ENCODE data around the gene AOPEP.

Gene AOPEP

GRCh38 chr9:95021166-95021886, 294.8 kb downstream of the AOPEP start:
- DNase-seq = no peak

GRCh38 chr9:95022657-95023056, 296.2 kb downstream of the AOPEP start:
- no peak for DNase-seq

DNA sequence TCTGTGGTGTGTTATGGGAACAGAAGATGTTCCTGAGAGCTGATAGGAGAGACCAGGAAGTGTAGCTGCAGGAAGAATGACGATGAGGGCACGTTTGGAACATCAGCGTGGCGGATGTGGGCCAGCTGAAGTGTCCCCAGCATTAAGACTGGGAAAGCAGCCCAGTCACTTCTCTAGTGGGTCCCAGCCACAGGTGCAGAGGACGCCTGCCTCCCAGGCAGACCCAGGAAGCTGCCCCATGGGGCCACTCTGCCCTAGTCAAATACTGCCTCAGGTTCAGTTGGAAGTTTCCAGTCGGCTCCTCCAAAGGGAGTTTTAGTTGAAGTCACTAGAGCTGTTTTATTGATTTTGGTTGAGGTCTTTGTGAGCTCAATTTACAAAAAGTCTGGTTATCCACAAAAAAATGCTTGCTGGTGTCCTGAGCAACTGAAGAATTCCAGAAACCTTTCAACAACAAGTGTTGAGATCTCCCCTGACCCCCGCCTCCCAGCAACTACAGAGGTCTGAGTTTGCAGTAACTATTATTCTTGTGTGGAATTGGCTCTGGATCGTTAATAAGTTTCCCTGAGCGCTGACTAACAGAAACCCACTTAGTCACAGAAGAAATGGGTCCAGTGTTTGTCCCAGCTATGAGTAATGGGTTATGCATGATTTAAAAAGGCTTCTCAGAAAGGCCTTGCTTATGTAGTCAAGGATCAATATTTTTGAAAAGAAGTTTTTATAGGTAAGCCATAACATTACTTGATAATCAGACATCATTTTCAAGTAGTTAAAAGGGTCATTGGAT, 296.9 kb downstream of the AOPEP start:
- peak in 1 of 14 donors; percentile 68 for DNase-seq

- peak in 2 of 14 donors; percentile 21 to 49 for DNase-seq
Measured at GRCh38 chr9:95024097-95024671, 297.7 kb downstream of the AOPEP start.

GRCh38 chr9:95025213-95026147, 299.0 kb downstream of the AOPEP start:
- peak in 5 of 14 donors; percentile 29 to 49 (median 36) for DNase-seq

- DNase-seq = no peak
Measured at GRCh38 chr9:95026148-95026524, 299.6 kb downstream of the AOPEP start.

DNA sequence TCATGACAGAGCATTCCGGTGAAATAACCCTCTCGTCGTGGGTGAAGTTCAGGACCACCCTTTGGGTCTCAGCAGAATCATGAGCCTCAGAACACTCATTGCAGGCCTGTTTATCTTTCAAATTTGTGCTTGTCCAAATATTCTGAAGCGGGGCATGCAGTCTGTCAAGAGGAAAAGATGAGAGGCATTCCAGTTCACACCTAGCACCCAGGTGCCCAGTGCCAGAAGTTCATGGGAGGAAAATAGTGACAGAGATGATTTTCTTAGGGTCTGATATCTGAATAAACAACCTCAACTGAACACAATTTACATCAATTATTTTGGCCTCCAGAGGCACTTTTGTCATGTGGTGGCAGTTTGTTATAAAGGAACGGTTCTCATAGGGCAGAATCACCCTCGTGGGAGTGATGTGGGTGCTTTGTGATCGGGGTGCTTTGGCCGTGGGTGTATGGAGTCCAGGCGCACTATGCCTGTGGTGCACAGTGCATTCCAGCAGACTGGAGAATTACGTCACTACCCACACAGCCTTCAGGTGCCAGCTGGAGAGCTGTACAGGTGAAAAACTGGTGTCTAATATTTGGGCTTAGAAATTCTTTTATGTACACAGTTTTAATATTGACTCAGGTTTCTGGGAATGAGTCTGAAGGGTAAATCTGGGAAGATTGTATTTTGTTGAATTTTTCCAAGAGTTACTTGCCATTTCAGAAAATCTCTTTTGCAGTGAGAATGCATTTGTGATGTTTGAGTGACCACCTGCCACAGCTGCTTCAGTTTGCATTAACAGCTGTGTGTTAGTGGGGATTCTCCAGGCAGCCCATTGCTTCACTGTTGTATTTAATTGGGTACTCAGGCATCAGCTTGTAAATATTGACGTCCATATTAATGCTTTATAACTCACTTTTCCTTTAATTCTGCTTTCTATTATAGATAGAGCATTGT, 301.7 kb downstream of the AOPEP start:
- DNase-seq = no peak

DNA sequence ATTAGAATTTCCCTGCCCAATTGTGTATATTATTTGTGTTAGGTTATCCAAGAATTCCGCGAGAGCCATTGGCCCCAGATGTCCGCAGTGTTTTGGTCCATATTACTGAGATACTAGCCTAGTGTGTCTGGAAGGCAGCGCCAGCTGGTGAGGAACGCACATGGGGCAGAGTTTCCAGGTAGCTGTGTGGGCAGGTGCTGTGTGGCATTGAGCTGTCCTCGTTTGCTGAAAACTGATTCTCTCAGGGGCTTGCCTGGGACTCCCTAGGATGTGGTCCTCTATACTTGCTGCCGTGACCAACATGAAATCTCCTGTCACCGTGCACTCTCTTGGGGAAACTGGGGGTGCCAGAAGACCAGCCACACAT, 302.3 kb downstream of the AOPEP start:
- DNase-seq = no peak

GRCh38 chr9:95029288-95029687, 302.8 kb downstream of the AOPEP start:
- no peak for DNase-seq

GRCh38 chr9:95029720-95030119, 303.2 kb downstream of the AOPEP start:
- no peak for DNase-seq

DNA sequence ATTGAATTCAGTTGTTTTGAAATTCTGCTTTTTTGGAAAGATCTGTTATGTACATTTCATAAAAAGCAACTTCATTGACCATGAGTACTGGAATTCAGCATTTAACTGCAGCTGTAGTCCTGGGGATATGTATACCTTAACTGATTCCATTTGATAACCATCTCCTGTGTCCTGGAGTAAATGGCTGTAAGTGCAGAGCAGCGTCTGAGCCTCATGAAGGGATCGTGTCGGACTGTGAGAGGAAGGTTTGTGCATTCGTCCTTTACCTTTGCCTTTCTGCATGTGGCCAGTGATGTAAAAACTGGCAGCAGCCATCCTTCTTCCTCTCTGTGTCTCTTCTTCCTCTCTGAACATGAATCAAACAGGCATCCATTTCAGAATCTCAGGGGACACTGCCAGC, 303.8 kb downstream of the AOPEP start:
- DNase-seq = no peak

- no peak for DNase-seq
Measured at GRCh38 chr9:95030920-95031642, 304.6 kb downstream of the AOPEP start.

- no peak for DNase-seq
Measured at GRCh38 chr9:95031711-95032461, 305.4 kb downstream of the AOPEP start.

GRCh38 chr9:95032580-95033341, 306.3 kb downstream of the AOPEP start:
- peak in 1 of 14 donors; percentile 25 for DNase-seq

- DNase-seq = no peak
Measured at GRCh38 chr9:95035846-95036245, 309.3 kb downstream of the AOPEP start.

DNA sequence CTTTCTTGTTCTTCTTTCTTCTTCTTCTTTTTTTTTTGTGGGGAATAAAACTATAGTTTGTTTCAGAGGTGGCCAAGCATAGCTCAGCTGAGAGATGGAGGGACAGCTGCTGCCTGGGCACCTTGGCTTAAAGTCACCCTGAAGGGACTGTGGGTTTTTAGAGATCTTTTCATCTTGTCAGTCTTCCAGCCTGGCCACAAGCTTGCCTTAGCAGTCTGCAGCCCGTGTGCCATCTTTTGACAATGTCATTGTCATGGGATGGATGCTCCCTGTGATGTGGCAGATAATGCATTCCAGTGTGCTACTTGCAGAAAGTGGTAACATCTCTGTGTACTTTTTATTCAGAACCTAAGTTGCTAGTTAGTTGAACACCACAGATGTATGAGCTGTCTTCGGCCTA, 310.2 kb downstream of the AOPEP start:
- no peak for DNase-seq

DNA sequence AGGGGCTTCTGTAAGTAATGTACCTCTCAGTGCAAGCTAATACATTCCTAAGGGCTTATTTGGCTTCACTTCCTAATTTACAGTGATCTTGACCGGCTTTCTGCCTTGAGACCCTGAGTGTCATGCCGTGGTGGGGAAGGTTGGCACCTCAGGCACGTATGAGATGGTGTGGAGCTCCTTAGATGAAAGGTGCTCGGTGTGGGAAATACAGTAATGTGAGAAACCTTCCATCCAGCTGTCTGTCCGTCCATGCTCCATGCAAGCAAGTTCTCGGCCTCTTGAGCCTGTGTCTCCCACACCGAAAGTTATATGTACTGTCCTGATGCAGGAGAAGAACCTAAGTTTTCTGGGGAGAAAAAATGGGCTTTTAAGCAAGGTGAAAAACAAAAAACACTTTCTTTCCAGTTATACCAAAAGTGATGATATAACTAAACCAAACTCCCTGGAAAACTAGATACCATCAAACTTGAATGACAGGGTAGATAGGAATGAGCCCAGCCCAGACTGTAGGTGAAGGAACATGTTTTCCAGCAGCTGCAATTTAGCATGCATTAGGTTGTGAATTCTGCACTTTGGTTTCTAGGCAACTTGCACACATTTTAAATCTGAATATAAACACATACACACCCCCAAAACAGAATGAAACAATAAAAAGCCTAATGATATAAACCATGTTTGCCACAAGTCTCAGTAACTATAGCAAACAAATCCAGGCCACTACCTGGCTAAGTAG, 311.5 kb downstream of the AOPEP start:
- no peak for DNase-seq

GRCh38 chr9:95038666-95039065, 312.2 kb downstream of the AOPEP start:
- DNase-seq = no peak

All from C1 segment of cervical spinal cord (tissue), 14 donors.